Stimulated activated CD4-positive, alpha-beta T cell treated with anti-CD3 and anti-CD28 coated beads, Interleukin-12 subunit alpha, Interleukin-12 subunit beta, amount 100 ng/mL, for 48 hours (primary cell): ENCODE data around the gene NR2C2AP.
A peak's percentile ranks its signal among the peaks of the same experiment; 100 is the strongest.
"Not testable (repeated sequence)": the region's sequence is repeated elsewhere in the genome, so short reads cannot be mapped to it uniquely, and the experiment has no call there.

Experiments
- DNase-seq, 3 donors: peaks; one replicate each; pipeline ENCODE4 v3.0.0-alpha.2; 2020; ENCODE audit warnings: low read depth in 2 of 3, low spot score in 1 of 3

NR2C2AP gene, protein sequence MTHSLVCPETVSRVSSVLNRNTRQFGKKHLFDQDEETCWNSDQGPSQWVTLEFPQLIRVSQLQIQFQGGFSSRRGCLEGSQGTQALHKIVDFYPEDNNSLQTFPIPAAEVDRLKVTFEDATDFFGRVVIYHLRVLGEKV

DNA sequence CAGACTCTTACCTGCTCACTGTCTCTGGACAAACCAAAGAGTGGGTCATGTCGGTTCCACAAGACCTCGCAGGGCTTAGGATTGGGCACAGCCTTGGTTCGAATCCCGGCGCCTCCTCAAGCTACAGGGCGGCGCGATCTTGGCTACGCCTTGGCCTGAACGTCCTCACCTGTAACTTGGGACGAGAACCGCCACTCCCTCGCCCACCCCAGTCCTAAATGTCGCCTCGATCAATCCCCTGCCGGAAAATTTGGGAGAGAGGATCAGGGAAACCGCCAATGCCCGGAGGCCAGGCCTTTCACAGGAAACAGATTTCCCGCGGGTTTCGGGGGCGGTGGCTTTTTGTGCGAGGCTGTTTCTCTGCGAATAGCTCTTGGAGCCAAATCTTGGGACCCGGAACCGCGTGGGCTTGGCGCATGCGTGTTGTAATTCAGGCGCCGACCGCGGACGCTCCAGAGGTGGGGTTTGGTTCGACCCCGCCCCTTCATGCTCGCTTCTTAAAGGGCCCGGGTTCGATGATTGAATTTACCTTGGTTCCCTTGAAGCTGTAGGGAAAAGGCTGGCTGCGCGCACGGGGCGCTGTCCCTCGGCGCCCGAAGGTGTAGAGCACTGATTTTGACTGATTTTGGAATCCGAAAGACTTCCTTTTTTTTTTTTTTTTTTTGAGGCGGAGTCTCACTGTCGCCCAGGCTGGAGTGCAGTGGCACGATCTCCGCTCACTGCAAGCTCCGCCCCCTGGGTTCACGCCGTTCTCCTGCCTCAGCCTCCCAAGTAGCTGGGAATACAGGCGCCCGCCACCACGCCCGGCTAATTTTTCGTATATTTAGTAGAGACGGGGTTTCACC lies at the start of gene NR2C2AP:
TSS of gene NR2C2AP (minus strand) at position 403 of the 845 bp plus-strand sequence. CDS start at position 49, 354 bp downstream.
- peak; percentile 89 to 94 (median 94) for DNase-seq

DNA sequence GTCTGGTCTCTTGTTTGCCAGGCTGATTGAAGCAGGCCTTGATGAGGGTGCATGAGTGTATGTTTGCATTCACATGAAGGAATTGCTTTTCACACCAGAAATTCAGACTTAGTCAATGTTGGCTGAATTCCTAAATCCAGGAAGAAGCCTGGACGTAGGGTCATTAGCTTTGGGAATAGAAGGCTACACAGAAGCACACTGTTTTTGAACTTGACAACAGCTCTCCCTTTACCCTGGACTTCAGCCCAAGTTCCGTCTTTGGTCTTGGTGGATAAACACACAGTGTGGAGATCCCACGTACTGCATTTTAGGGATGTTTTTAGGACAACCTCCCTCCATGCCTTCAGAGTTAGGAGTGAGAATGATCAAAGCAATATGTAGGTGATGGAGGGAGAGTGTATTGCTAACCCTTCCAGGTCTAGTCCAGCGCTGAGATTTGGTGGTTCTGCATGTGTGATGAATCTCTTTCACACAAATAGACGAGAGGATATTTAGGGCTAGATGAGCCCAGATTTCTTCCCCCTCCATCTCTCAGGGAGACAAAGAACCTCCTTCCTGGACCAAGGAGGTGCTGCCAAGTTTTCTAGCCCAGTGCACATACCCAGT lies 47.1 kb upstream of the NR2C2AP start:
- no peak for DNase-seq

DNA sequence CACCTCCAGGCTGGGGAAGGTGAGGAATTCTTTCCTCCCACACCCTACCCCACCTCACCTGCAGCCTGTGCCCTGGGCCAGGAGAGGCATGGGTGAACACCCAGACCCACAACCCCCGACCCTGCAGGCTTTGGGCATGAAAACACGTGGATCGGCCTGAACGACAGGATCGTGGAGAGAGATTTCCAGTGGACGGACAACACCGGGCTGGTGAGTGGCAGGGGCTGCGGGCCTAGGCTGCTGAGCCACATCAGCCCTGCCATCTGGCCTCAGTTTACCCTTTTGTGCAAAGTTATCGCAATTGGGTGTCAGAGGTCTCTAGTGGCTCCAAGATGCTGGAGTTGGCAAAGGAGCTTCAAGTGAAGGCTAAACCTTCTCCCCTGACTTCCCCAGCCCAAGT lies 37.3 kb upstream of the NR2C2AP start:
- DNase-seq = no peak

DNA sequence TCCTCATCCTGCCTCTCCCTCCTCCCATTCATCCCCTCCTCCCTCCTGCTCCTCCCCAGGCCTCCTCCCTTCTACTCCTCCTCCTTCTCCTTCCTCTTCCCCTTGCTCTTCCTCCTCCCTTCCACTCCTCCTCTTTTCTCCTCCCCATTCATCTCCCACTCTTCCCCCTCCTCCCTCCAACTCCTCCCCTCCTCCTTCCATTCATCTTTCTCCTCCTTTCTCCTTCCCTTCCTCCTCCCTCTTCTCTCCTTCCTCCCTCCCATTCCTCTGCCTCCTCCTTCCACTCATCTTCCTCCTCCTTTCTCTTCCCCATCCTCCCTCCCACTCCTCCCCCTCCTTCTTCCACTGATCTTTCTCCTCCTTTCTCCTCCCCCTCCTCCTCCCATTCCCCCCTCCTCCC lies 36.5 kb upstream of the NR2C2AP start:
- DNase-seq = no peak

DNA sequence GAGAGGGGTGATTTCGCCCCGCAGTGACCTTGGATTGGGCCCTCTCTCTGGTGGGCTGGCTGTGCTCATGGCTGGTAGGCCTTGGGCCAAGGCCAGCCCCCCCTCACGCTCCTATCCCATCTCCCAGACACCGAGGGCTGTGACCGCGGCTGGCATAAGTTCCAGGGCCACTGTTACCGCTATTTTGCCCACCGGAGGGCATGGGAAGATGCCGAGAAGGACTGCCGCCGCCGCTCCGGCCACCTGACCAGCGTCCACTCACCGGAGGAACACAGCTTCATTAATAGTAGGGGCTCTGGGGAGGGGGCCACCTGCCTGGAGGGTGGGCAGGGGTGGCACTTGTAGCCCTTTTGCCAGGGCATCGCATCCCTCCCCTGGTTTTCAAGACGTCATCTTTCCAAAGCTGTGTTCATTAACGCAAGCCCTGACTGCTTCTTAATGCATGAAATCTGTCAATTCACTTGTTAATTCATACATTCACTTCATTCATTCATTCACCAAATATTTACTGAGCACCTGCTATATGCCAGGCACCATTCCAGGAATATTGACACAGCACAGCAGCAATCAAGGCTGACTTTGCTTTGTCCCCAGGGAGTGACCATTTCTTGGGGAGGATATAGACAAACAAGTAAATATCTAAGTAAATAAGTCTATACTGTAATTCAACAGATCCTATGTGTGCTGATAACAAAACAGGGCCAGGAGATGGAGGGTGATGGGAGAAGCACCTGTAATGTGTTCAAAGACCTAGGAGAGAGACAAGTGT lies 35.1 kb upstream of the NR2C2AP start:
- no peak for DNase-seq

DNA sequence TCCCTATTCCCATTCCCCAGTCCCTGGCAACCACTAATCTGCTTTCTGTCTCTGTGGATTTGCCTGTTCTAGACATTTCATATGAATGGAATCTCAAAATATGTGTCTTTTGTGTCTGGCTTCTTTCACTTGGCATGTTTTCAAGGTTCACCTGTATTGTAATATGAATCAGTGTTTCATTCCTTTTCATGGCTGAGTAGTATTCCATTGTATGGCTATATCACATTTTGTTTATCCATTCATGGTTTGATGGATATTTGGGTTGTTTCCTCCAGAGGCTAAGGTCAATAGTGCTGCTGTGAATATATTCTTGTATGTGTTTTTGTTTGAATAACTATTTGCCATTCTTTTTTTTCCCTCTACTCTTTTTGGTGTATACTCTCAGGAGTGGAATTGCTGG lies 33.0 kb upstream of the NR2C2AP start:
- no peak for DNase-seq

DNA sequence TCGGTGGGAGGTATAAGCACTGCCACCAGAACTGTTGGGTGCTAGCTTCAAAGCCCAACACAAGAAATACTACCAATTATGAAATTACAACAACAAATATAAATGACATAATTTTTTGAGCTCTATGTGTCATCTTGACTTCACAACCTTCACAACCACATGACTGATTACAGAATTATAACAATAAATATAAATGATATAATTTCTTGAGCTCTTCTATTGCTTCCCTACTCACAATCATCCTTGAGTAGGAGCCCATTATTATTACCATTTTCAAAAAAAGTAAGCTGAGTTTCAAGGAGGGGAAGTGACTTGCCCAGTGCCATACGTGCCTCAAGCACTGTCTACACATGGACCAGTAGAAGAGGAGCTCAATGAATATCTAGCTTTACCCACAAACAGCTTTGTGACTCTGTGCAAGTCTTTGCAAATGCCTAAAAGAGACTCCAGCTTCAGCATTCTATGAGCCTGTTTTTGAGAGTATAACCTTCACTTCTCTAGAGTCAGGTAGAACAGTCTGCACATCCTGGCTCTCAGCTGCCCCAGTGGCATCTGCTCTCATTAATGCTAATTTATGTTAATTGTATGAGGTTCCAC lies 31.1 kb upstream of the NR2C2AP start:
- no peak for DNase-seq

DNA sequence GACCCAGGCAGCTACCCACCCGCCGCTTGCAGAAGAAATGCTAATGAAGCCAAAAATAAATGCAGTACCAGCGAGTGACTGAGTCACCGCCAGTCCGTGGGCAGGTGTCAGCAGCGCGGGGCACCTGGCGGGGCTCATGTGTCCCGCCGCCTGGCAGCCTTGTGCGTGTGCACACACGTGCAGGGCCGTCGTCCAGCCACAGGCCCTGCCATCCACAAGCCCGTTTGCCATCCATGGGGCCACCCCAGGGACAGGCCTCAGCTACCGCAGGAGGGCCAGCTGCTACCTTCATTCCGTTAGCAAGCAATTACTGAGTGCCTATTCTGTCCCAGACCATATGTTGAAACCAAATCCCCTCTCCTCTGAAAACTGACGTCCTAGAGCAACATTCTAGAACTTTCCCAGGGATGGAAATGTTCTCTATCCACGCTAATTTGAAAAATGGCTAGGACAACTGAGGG lies 29.1 kb upstream of the NR2C2AP start:
- DNase-seq = no peak

DNA sequence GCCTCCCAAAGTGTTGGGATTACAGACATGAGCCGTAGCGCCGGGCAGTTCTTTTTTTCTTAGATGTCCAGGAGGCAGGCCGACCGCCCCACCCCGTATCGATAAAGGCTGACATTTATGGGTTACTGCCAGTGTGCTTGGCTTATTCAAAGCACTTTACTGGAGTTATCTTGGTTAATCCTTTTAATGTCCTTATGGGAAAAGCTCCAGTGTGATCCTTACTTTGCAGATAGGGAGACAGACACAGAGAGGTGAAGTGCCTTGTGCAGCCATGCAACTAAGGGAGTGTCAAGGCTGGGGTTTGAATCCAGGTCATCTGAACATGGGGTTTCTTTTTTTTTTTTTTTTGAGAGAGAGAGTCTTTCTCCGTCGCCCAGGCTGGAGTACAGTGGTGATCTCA lies 27.8 kb upstream of the NR2C2AP start:
- DNase-seq = no peak

DNA sequence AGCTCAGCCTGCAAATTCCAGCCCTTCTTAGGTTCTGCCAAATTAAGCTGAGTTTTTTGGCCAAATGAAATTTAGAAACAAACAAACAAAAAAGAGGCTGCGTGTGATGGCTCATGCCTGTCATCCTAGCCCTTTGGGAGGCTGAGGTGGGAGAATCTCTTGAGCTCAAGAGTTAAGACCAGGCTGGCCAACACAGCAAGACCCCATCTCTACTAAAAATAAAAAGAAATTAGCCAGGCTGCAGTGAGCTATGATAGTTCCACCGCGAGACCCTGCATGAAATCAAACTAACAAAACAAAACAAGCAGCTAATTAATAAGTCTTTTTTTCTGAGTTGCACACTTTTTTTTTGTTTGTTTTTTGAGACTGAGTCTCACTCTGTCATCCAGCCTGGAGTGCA lies 26.5 kb upstream of the NR2C2AP start:
- no peak for DNase-seq

DNA sequence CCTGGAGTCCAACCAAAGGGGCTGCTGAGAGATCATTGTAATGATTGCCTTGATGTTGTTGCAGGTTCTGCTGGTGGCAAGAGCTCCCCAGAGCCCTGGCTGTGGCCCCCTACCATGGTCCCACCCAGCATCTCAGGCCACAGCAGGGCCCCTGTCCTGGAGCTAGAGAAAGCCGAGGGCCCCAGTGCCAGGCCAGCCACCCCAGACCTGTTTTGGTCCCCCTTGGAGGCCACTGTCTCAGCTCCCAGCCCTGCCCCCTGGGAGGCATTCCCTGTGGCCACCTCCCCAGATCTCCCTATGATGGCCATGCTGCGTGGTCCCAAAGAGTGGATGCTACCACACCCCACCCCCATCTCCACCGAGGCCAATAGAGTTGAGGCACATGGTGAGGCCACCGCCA lies 24.0 kb upstream of the NR2C2AP start:
- no peak for DNase-seq

DNA sequence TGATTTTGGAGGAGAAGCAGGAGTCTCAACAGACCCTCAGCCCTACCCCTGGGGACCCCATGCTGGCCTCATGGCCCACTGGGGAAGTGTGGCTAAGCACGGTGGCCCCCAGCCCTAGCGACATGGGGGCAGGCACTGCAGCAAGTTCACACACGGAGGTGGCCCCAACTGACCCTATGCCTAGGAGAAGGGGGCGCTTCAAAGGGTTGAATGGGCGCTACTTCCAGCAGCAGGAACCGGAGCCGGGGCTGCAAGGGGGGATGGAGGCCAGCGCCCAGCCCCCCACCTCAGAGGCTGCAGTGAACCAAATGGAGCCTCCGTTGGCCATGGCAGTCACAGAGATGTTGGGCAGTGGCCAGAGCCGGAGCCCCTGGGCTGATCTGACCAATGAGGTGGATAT lies 23.4 kb upstream of the NR2C2AP start:
- no peak for DNase-seq

DNA sequence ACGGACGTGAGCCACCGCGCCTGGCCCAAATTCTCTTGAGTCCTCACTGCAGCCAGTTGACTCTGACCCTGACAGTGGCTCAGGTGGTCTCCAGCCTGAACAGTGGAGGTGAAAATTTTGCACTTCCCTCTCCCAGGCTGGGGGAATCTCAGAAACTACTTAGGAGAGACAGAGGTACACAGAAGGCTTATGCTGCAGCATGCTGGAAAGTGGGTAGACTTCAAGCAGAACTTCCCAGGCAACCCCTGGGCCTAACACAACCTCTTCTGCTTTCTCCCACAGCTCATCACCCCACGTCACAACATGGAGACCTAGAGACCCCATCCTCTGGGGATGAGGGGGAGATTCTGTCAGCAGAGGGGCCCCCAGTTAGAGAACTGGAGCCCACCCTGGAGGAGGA lies 23.0 kb upstream of the NR2C2AP start:
- no peak for DNase-seq

DNA sequence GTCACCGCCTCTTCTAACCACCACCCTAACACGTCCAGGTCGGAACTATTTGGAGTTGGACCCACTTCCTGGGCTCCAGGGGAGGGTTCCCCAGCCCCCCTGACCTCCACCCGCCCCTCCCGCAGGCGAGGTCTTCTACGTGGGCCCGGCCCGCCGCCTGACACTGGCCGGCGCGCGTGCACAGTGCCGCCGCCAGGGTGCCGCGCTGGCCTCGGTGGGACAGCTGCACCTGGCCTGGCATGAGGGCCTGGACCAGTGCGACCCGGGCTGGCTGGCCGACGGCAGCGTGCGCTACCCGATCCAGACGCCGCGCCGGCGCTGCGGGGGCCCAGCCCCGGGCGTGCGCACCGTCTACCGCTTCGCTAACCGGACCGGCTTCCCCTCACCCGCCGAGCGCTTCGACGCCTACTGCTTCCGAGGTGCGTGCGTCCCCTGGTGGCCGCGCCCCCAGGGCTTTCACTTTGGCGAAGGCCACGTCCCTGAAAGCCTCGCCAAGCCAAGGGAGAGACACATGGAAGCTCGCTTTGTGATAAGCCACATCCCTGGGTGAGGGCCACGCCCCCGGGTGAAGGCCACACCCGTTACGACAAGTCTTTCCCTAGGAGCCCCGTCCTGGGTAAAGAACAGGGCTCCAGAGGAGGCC lies 21.8 kb upstream of the NR2C2AP start:
- peak; percentile 55 to 72 (median 58) for DNase-seq

DNA sequence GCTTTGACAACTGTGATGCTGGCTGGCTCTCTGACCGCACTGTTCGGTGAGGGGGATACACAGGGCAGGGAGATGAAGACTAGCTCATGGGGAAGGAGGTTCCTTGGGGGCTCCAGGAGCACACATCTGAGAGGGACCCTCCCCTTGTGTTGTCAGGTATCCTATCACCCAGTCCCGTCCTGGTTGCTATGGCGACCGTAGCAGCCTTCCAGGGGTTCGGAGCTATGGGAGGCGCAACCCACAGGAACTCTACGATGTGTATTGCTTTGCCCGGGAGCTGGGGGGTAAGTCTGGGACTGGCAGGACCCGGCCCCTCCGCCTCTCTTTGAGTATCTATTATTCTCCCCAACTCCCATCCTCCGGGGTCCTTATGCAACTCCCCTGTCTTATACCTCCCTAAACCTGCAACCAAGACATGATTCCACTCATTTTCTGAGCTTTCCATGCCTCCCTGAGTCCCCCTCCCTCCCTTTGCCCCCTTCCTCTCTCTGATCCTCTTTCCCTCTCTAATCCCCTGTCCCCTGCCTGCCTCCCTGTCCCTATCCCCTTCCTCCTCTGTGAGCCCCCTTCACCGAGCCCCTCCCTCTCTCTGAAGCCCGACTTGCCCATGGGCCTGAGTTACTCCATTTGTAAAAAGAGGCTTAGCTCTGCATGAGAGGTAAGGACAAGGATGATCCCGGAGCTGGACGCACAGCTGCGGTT lies 21.1 kb upstream of the NR2C2AP start:
- no peak for DNase-seq

DNA sequence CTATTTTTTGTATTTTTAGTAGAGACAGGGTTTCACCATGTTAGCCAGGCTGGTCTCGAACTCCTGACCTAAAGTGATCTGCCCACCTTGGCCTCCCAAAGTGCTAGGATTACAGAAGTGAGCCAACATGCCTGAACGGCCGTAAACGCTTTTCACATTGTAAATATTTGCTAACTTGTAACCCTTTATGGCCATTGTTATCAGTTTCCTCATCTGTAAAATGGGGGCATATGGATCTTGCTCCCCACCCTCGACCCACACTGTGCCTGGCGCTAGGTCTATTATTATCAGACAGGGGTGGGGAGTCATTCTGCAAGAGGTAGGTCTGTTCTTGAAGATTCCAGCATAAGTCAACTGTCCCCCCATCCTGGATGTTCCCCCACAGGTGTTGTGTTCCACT lies 20.4 kb upstream of the NR2C2AP start:
- DNase-seq = no peak

DNA sequence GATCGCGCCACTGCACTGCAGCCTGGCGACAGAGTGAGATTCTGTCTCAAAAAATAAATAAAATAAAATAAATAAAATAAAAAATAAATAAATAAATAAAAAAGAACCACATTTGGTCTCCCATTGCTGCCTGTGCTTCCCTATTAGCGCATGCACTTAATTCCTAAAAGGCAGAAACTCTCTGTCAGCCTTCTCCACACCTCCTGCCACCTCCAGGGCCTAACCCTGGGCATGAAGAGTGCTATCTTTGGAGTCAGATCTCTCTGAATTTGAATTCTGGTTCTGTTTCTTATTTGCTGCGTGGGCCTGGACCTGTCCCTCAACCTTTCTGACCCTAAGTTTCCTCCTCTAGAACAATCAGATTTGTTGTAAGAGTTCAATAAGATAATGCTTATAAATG lies 19.8 kb upstream of the NR2C2AP start:
- DNase-seq = no peak

DNA sequence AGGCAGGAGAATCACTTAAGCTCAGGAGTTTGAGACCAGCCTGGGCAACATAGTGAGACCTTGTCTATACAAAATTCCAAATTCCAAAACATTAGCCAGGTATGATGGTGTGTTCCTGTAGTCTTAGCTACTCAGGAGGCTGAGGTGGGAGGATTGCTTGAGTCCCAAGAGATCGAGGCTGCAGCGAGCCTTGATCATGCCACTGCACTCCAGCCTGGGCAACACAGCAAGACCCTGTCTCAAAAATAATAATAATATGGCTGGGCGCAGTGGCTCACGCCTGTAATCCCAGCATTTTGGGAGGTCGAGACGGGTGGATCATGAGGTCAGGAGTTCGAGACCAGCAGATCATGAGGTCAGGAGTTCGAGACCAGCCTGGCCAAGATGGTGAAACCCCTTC lies 17.8 kb upstream of the NR2C2AP start:
- DNase-seq = not testable (repeated sequence)

DNA sequence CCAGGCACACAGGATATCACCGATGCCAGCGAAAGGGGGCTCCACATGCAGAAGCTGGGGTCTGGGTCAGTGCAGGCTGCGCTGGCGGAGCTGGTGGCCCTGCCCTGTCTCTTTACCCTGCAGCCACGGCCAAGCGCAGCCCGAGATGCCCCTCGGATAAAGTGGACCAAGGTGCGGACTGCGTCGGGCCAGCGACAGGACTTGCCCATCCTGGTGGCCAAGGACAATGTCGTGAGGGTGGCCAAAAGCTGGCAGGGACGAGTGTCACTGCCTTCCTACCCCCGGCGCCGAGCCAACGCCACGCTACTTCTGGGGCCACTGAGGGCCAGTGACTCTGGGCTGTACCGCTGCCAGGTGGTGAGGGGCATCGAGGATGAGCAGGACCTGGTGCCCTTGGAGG lies 15.7 kb upstream of the NR2C2AP start:
- DNase-seq = no peak

DNA sequence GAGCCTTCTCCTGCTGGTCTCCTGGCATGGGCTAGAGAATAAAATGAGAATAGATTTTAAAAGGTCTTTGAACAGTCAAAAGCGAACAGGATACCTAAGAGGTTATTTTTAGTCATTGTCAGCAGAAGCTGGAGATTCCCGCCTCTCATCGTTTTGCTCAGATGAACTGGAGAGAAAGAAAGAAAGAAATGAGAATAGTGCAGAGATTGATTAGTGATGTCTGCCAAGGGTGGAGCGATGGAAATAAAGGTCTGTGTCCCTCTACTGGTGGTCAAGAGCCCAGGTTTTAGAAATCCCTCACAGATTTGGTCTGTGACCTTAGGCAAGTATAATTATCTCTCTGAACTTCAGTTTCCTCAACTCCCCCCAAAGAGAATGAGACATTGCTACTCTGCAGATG lies 13.9 kb upstream of the NR2C2AP start:
- no peak for DNase-seq
